KG1 (cell line): Measurements from ENCODE around the gene RPS3.
"Not testable (repeated sequence)": the region's sequence is repeated elsewhere in the genome, so short reads cannot be mapped to it uniquely, and the experiment has no call there.

ENCODE experiments used
- DNase-seq: peaks from one replicate; lab custom pipeline; 2025; lab: John Stamatoyannopoulos, UW

The RPS3 gene

GRCh38 chr11:75380245-75380644 is 19.1 kb upstream of the RPS3 start:
- DNase-seq = no peak

GRCh38 chr11:75380716-75381420 is 18.4 kb upstream of the RPS3 start:
- DNase-seq = peak; percentile 35

GRCh38 chr11:75383246-75383645 is 16.1 kb upstream of the RPS3 start:
- no peak for DNase-seq

DNA sequence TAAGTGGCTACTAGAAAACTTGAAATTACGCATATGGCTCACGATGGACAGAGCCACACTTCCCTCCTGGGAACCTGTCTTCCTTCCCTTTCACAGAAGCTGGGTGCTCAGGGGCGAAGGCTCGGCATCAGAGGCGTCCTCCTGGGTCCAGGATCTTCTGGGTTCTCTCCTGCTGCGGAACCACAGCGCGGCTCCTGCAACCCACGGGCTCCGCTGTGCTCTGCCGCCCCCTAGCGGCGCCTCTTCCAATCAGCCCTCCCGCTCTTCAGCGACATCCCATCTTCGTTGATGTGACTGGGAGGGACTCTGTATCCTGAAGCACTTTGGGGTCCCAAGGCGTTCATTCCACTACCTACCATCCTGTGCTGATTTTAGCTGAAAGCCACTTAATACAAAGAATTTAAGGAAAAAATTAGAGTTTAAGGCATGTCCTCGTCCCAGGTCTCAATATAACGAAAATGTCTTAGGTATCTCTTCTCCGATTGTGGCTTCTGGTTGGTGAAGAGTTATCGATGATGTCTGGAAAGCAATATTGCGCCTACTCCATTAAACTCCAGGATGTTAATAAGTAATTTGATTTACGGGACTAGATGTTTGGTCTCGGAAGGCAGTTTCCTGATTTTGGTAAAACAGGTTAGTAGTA is 14.8 kb upstream of the RPS3 start:
- DNase-seq = peak; percentile 85

- DNase-seq = no peak
These were observed 12.2 kb upstream of the RPS3 start for GRCh38 chr11:75386942-75387630.

DNA sequence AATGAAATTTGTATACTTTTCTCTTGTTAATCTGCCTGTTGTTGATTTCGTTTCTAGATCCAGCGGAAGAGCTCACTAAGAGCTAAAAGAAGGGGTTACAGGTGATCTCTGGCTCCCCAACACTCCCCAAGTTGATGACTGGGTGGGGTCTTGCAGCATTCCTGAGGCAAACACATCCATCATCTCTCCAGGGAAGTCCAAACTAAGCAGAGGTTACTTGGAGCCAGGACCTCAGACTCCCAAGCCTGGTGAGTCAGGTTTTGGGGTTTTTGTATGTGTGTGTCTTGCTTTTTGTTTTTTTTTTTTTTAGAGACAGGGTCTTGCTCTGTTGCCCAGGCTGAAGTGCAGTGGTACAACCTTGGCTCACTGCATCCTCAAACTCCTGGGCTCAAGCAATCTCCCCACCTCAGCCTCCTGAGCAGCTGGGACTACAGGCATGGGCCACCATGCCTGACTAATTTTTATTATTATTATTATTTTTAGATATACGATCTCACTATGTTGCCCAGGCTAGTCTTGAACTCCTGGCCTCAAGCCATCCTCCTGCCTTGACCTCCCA is 11.5 kb upstream of the RPS3 start:
- DNase-seq = no peak

DNA sequence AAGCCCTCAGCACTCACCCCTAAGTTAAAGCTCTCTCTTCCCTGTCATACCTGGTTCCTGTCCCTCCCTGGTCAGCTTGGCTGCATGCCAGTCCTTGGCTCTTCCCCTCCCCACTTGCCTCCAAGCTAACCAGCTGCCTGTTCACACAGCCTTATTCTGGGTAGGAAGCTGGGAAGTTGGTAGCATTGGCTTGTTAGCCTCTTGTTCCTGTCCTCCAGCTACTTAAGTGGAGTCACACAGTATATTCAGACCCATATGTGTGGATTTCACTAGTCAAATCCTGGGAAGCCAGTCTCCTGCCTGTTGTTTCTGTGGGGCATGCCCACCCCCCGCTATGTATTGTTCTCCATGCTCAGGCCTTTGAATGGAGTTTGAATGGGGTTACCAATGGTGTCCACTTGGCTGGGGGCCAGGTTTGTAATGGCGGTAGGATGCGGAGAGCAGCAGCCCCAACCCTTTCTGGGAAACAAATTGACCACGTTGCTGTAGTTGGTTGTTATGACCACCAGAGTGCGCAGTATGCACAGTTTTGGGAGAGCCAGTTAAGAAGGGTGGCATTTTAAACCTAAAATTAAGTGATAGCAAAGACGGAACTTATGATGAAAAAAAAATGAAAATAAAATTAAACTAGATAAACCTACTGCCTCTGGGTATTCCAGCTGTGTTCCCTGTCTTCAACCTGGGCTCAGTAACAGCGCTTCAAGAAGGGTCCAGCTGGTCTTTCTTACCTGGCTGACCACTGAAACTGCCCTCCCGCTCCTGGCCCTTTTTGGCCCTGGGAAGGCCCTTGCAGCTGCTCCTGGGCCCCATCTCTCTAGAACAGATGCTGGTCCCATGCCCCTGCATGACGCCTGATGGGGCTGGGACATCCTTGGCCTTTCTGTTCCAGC is 10.7 kb upstream of the RPS3 start:
- DNase-seq = peak; percentile 90

GRCh38 chr11:75389276-75389605 is 10.1 kb upstream of the RPS3 start:
- DNase-seq = no peak

DNA sequence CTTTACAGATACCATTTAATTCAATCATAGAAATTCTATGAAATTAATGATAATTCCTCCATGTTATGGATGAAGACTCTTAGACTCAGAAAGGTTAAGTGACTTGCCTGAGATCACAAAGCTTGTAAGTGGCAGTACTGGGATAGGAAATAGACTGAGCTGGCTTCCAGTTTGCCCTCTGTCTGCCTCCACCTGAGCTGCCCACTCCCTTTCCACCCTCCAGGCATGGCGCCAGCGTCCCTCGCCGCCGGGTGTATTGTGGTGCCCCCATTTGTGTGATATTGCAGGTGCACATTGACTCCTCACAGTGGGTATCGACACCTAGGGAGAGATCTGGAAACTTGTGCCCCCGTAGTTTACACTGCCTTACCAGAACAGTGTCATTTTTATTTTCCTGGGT is 9.4 kb upstream of the RPS3 start:
- DNase-seq = no peak

DNA sequence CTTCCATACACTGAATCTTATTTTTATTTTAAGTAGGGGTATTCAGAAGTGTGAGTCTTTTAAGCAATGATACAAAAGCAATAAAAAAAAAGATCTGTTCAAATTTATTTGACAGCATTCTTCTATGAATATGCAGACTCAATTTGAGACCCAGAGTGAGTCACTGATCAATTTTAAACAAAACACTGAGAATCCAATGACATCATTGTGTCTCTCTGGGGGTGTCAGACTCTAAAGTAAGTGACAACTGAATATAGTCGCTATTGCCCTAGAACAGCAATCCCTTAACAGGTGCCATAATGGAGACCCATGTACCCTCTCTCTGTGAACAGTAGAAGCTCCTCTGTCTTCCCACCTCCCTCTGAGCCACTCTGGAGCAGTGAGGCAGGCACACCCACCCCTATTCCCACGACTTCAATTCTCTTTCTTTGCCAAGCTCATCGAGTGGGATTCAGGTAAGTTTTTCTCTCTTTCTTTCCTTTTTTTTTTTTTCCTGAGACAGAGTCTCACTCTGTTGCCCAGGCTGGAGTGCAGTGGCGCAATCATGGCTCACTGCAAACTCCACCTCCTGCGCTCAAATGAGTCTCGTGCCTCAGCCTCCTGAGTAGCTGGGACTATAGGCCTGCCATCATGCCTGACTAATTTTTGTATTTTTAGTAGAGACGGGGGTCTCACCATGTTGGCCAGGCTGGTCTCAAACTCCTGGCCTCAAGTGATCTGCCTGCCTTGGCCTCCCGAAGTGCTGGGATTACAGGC is 5.1 kb upstream of the RPS3 start:
- no peak for DNase-seq

GRCh38 chr11:75398906-75399305 is 412 bp upstream of the RPS3 start:
- DNase-seq = no peak

DNA sequence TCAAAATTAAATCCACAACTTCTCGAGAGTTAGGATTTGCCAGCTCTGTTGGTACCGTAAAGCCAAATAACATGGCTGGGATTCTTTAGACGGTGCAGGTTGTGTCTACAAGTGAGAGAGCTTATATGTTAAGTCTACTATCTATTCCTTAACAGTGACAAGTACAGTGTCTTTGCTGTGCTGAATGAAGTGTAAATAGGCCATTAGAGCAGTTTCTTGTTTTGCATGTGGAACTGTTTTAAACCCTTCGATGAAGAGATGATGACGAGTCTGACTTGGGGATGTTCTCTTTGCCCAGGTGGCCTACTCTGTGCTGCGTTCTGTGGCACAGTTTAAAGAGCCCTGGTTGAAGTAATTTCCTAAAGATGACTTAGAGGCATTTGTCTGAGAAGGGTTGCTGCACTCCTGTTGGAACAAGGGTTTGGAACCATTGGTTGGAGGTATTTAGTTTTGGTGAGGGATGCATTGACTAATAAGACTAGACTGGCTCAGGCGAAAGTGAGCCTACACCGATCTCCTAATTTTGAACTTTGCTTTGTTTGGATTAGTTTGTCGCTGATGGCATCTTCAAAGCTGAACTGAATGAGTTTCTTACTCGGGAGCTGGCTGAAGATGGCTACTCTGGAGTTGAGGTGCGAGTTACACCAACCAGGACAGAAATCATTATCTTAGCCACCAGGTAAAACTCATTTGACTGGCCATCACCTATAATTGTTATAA is 988 bp downstream of the RPS3 start:
- no peak for DNase-seq

GRCh38 chr11:75402002-75402773 is 2.9 kb downstream of the RPS3 start:
- DNase-seq = no peak

GRCh38 chr11:75403037-75403436 is 3.7 kb downstream of the RPS3 start:
- no peak for DNase-seq

DNA sequence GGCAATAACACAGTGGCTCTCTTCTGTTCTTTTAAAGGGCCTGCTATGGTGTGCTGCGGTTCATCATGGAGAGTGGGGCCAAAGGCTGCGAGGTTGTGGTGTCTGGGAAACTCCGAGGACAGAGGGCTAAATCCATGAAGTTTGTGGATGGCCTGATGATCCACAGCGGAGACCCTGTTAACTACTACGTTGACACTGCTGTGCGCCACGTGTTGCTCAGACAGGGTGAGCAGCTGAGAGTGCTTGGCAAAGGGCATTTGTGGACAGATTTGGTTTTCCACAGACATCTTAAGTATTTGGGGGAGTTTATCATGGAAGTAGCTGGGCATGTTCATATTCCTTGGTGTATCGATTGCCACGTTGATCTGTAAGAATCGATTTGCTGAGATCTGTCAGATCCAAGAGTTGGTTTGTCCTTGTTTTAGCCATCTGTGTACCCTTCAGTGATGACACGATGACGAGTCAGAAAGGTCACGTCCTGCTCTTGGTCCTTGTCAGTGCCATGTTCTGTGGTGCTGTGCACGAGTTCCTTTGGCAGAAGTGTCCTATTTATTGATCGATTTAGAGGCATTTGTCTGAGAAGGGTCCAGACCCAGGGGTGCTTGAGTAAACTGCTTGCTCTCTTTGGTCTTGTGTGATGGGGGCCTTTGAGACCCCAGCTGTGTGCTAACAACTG is 4.8 kb downstream of the RPS3 start:
- no peak for DNase-seq

DNA sequence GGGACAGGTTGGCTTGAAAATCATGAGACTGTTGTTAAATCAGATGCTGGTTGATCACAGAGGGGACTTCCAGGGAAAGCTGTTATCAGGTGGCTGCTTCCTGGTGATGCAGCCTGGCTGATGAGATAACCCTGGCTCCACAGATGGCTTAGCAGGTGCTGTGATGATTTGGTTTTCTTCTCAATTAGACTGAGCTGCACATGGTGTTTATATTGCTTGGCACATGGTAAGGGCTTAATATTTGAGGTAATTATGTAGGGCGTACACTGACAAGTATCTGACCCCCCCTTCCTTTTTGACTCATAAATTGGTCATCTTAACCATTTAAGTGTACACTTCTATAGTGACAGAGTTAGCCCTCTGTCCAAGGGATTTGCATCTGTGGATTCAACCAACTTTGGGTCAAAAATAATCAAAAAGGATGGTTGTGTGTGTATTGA is 7.0 kb downstream of the RPS3 start:
- no peak for DNase-seq

DNA sequence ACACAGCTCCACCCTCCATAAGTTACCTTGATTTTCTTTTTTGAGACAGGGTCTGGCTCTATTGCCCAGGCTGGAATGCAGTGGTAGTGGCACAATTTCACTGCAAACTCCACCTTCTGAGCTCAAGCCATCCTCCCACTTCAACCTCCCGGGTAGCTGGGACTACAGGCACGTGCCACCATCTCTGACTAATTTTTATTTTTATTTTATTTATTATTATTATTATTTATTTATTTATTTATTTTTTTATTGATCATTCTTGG is 9.6 kb downstream of the RPS3 start:
- no peak for DNase-seq

- DNase-seq = not testable (repeated sequence)
These were observed 10.7 kb downstream of the RPS3 start for GRCh38 chr11:75409971-75410370.

DNA sequence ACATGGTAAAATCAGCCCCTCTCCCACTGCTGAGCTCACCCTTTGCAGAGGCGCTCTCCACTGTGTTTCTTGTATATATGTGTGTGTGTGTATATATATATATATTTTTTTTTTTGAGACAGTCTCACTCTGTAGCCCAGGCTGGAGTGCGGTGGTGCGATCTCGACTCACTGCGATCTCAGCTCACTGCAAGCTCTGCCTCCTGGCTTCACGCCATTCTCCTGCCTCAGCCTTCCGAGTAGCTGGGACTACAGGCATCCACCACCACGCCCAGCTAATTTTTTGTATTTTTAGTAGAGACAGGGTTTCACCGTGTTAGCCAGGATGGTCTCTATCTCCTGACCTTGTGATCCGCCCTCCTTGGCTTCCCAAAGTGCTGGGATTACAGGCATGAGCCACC is 13.8 kb downstream of the RPS3 start:
- DNase-seq = not testable (repeated sequence)

DNA sequence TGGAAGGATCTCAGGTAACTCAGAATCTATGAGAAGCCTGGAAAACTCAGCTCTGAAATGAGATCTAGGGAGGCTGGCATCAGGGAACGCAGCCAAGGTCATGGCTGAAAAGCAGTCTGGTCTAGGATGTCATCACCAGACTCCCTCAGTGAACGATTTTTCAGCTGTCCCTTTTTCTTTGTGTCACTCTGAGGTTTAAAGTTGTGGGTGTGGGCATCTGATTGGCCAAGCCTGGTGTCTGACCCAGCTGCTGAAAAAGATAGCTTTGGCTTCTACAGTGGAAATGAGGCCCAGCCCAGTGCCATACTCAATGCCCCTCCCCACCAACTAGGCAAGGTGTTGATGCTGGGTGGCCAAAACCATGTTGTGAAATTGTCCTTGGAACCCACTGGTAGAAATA is 14.5 kb downstream of the RPS3 start:
- no peak for DNase-seq
